GM12891 (cell line): ENCODE results near the gene PCCA.
"Not testable (repeated sequence)": the region's sequence is repeated elsewhere in the genome, so short reads cannot be mapped to it uniquely, and the experiment has no call there.

Experiments used
- DNase-seq: peaks from one replicate; pipeline ENCODE4 v3.0.0; 2011; ENCODE audit warnings: low spot score; ENCODE audit not compliant: insufficient read length
- FAIRE-seq: peaks from 2 replicates; lab custom pipeline; 2011; peaks lifted over from hg19 to GRCh38; lab: Jason Lieb, UNC
- PAX5 ChIP-seq: IDR thresholded peaks from 2 replicates; pipeline ENCODE4 v1.6.1; 2011; ENCODE audit warnings: low read length, moderate library complexity, mild to moderate bottlenecking; ENCODE audit not compliant: insufficient read depth, severe bottlenecking
- POLR2A ChIP-seq: IDR thresholded peaks from 2 replicates; pipeline ENCODE4 v1.6.1; 2011; ENCODE audit warnings: low read depth, low read length, control low read depth
- POLR2AphosphoS5 ChIP-seq: IDR thresholded peaks from 2 replicates; pipeline ENCODE4 v1.6.1; 2011; ENCODE audit warnings: low read depth, low read length, control low read depth
- POU2F2 ChIP-seq: IDR thresholded peaks from 2 replicates; pipeline ENCODE4 v1.6.1; 2011; ENCODE audit warnings: low read depth, mild to moderate bottlenecking, control low read depth, low read length, moderate library complexity
- SPI1 ChIP-seq: IDR thresholded peaks from 2 replicates; pipeline ENCODE4 v1.6.1; 2011; ENCODE audit warnings: low read depth, low read length, control low read depth
- TAF1 ChIP-seq: IDR thresholded peaks from 2 replicates; pipeline ENCODE4 v1.6.1; 2011; ENCODE audit warnings: low read depth, low read length, control low read depth

PCCA gene

GRCh38 chr13:100131863-100132574 is 43.1 kb downstream of the PCCA start:
- DNase-seq, result no peak
- FAIRE-seq, result peak; percentile 20
- TF ChIP-seq PAX5 (no peak), TAF1 (no peak), SPI1 (no peak), POU2F2 (no peak), POLR2A (no peak), POLR2AphosphoS5 (no peak)

GRCh38 chr13:100138859-100139491 is 50.1 kb downstream of the PCCA start:
- no peak for TF ChIP-seq POU2F2
- no peak for TF ChIP-seq PAX5
- no peak for TF ChIP-seq POLR2A
- TF ChIP-seq SPI1, result no peak
- TF ChIP-seq POLR2AphosphoS5, result no peak
- TF ChIP-seq TAF1, result no peak
- DNase-seq, result no peak
- no peak for FAIRE-seq

- DNase-seq (no peak), FAIRE-seq (no peak)
- TF ChIP-seq POLR2AphosphoS5 (no peak), POU2F2 (no peak)
These were observed 50.9 kb downstream of the PCCA start for GRCh38 chr13:100139817-100140216.

GRCh38 chr13:100140441-100140840 is 51.5 kb downstream of the PCCA start:
- FAIRE-seq, result no peak
- TF ChIP-seq TAF1 (no peak), PAX5 (no peak), POLR2A (no peak), SPI1 (no peak), POU2F2 (no peak), POLR2AphosphoS5 (no peak)
- DNase-seq, result no peak

- not testable (repeated sequence) for FAIRE-seq, DNase-seq
These were observed 52.6 kb downstream of the PCCA start for GRCh38 chr13:100141461-100141961.

GRCh38 chr13:100146534-100146933 is 57.6 kb downstream of the PCCA start:
- TF ChIP-seq POLR2A, result no peak
- TF ChIP-seq POLR2AphosphoS5, result no peak
- TF ChIP-seq TAF1, result no peak
- TF ChIP-seq POU2F2, result no peak
- TF ChIP-seq SPI1, result no peak
- TF ChIP-seq PAX5, result no peak
- no peak for FAIRE-seq

GRCh38 chr13:100147825-100148224 is 58.9 kb downstream of the PCCA start:
- FAIRE-seq (no peak), DNase-seq (no peak)
- TF ChIP-seq POLR2AphosphoS5 (no peak), POLR2A (no peak), TAF1 (no peak), PAX5 (no peak), SPI1 (no peak), POU2F2 (no peak)

More at GRCh38 chr13:100146534-100146933, 57.6 kb downstream of the PCCA start:
- DNase-seq, result no peak

GRCh38 chr13:100148422-100148821 is 59.5 kb downstream of the PCCA start:
- peak; percentile 33 for FAIRE-seq
- TF ChIP-seq POLR2AphosphoS5 (no peak), POU2F2 (no peak), SPI1 (no peak), PAX5 (no peak), TAF1 (no peak), POLR2A (no peak)
- DNase-seq, result no peak

- FAIRE-seq (no peak), DNase-seq (no peak)
- no peak for TF ChIP-seq POLR2AphosphoS5
- no peak for TF ChIP-seq TAF1
- no peak for TF ChIP-seq PAX5
- no peak for TF ChIP-seq POLR2A
- no peak for TF ChIP-seq SPI1
- TF ChIP-seq POU2F2, result no peak
These were observed 60.5 kb downstream of the PCCA start for GRCh38 chr13:100149389-100149788.

- FAIRE-seq, DNase-seq: not testable (repeated sequence)
These were observed 61.8 kb downstream of the PCCA start for GRCh38 chr13:100150711-100151110.
